Posterior cingulate gyrus (tissue), 11 donors: ENCODE data around the gene KPNA3.
A peak's percentile ranks its signal among the peaks of the same experiment; 100 is the strongest.

Experiments
- DNase-seq, 10 donors: peaks; one replicate each; pipeline versions ENCODE4 v3.0.0 to v3.0.0-alpha.2; 2020 to 2021; ENCODE audit warnings: mixed read lengths in 3 of 10
- intact Hi-C: fragments of 100-400 bp; cut with DNase I; formaldehyde crosslinking; loops from one replicate; pipeline ENCODE4 v1.15.1; 2023

KPNA3 gene

GRCh38 chr13:49690133-49690994 is 102.1 kb downstream of the KPNA3 start:
- intact Hi-C loops: loop anchor here (5.0 kb wide), 1 partner anchor 102 kb away; the partner anchor contains the start of gene KPNA3
- DNase-seq: no peak

- intact Hi-C loops: no loop called here
- no peak for DNase-seq
Measured at GRCh38 chr13:49683489-49683888, 109.0 kb downstream of the KPNA3 start.

GRCh38 chr13:49681842-49682435 is 110.5 kb downstream of the KPNA3 start:
- DNase-seq: no peak

GRCh38 chr13:49679246-49679645 is 113.2 kb downstream of the KPNA3 start:
- intact Hi-C loops: no loop called here
- DNase-seq: no peak

More at GRCh38 chr13:49681842-49682435, 110.5 kb downstream of the KPNA3 start:
- intact Hi-C loops: no loop called here

GRCh38 chr13:49678191-49678914 is 114.1 kb downstream of the KPNA3 start:
- peak in 2 of 10 donors; percentile 69 to 87 for DNase-seq
- intact Hi-C loops: no loop called here

GRCh38 chr13:49676581-49677298 is 115.7 kb downstream of the KPNA3 start:
- DNase-seq: no peak
- intact Hi-C loops: no loop called here

GRCh38 chr13:49670828-49671227 is 121.7 kb downstream of the KPNA3 start:
- no peak for DNase-seq
- intact Hi-C loops: no loop called here

GRCh38 chr13:49669735-49670309 is 122.7 kb downstream of the KPNA3 start:
- peak in 9 of 10 donors; percentile 26 to 93 (median 68) for DNase-seq
- intact Hi-C loops: loop anchor here (1.0 to 10.0 kb wide), 2 partner anchors 178 to 1385 kb away; no protein-coding TSS in a partner anchor

GRCh38 chr13:49667773-49668172 is 124.7 kb downstream of the KPNA3 start:
- no peak for DNase-seq
- intact Hi-C loops: loop anchor here (10.0 kb wide), 1 partner anchor 1387 kb away; no protein-coding TSS in a partner anchor

GRCh38 chr13:49664606-49665005 is 127.9 kb downstream of the KPNA3 start:
- DNase-seq: no peak
- intact Hi-C loops: loop anchor here (10.0 kb wide), 1 partner anchor 1390 kb away; no protein-coding TSS in a partner anchor

GRCh38 chr13:49657241-49657641 is 135.2 kb downstream of the KPNA3 start:
- intact Hi-C loops: no loop called here
- DNase-seq: no peak

- intact Hi-C loops: no loop called here
- no peak for DNase-seq
Measured at GRCh38 chr13:49655906-49656305, 136.6 kb downstream of the KPNA3 start.

- DNase-seq: no peak
- intact Hi-C loops: no loop called here
Measured at GRCh38 chr13:49654011-49654410, 138.5 kb downstream of the KPNA3 start.

GRCh38 chr13:49653478-49653877 is 139.0 kb downstream of the KPNA3 start:
- DNase-seq: no peak
- intact Hi-C loops: no loop called here

GRCh38 chr13:49652355-49653305 is 139.9 kb downstream of the KPNA3 start:
- intact Hi-C loops: no loop called here
- DNase-seq: no peak

GRCh38 chr13:49651570-49652354 is 140.7 kb downstream of the KPNA3 start:
- intact Hi-C loops: no loop called here
- DNase-seq: no peak

GRCh38 chr13:49649963-49650312 is 142.5 kb downstream of the KPNA3 start:
- intact Hi-C loops: no loop called here

More at GRCh38 chr13:49649963-49650312, 142.5 kb downstream of the KPNA3 start:
- DNase-seq: no peak
